ELR (cell line): ENCODE data around the gene UBR2.
"Not testable (repeated sequence)": the region's sequence is repeated elsewhere in the genome, so short reads cannot be mapped to it uniquely, and the experiment has no call there.

Experiments used
- DNase-seq: peaks from one replicate; pipeline ENCODE4 v3.0.0-alpha.2; 2015; ENCODE audit warnings: low read depth

The UBR2 gene

DNA sequence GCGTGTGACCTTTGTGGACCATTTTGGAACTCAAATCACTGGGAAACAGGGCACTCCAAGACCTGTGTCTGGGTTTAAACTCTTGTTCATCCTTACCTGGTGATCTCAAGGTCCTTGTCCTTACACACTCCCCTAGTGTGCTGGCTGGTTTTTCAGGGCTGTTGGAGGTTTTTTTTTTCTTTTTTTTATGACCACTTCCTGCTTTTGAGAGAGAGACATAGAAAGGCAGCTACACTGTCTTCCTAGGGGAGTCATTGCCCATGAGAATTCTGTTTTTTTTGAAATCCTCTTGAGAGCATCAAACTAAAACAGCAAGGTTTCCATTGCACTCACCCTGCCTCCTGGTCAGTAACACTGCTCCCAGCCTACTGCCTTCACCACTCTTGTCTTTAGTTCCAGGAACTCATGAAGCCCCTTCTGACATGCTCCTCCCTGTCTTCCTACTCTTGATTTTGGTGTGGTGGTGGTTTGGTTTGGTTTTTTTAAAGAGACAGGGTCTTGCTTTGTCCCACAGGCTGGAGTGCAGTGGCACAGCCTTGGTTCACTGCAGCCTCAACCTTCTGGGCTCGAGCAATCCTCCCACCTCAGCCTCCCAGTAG is 130.0 kb downstream of the UBR2 start:
- DNase-seq, result no peak

DNA sequence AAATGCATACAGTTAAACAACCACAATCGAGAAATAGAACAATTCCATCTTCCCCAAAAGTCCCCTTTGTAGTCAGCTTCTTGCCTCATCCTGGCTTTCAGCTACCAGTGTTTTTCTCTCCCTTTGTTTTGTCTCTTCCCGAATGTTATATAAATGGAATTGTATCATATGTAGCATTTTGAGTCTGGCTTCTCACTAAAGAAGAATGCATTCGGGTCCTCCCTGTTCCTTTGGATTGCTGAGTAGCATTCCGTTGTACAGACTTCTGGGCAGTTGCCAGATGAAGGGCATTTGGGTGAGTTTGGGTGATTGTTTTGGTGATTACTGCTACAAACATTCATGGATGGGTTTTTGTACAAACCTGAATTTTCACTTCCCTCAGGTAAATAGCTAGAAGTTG is 130.8 kb downstream of the UBR2 start:
- DNase-seq, result peak; percentile 51

DNA sequence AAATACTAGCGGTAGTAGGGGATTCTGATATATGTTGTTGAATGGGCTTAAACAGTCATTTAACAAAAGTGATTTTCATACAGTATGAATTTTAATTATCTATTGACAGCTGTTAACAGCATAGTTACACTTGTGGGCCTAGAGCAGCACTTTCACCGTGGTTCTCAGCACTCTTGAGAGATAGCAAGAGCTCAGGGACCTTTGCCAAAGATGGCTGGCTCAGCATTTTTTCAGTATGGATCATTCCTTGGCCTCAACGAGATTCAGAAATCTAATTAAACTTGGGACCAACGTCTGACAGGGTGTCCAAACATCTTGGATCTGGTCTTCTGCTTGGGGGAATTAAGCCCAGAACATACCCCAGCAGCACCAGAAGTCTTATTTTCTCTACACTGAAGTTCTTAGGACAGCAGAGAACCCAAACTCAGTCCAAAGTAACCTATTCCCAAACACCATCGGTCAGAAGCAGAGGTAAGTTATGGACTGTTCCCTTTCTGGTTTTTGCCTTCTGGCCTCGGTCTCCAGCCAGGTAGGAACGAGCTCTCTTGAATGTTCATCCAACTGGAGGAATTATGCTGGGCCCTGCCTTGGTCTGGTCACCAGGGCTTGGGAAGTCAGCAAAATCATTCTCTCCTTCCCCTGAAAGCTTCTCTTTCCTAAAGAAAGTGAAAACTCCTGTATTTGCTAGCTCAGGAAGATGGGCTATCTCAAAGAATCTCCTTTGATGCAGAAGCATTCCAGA is 132.9 kb downstream of the UBR2 start:
- DNase-seq, result no peak

DNA sequence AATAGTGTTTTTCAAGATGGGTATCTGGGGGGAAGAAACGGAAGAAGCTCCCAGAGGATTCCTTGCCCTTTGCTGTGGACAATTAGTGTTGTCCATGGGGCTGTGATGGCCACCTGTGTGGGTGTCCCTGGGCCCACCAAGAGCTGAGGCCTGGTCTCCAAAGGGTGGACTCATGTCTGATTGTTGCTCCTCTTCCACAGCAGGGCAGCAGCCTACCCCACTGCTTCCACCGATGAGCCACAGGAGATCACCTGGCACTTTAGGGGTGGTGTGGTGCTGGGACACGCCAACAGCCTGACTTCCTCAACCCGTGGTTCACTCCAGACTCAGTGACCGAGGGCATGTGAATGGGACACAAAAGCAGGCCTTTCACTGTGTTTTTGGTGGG is 133.4 kb downstream of the UBR2 start:
- no peak for DNase-seq

DNA sequence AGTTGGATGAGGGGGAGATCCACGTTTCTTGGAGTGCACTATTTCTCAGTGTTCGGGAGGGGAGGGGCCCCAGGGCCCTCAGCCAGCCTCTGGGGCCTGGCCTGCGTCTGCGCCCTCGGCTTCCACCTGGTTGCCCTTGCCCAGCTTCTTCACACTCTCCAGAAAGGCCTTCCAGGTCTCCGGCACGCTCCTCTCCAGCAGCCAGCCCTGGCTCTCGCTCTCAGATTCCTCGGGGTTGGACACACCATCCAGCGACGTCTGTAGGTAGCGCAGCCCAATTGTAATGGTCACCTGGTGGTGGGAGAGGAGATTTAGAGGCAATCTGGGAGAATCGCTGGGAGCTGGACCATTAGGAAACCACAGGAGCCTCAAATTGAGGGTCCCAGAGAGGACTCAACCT is 134.4 kb downstream of the UBR2 start:
- DNase-seq, result no peak

DNA sequence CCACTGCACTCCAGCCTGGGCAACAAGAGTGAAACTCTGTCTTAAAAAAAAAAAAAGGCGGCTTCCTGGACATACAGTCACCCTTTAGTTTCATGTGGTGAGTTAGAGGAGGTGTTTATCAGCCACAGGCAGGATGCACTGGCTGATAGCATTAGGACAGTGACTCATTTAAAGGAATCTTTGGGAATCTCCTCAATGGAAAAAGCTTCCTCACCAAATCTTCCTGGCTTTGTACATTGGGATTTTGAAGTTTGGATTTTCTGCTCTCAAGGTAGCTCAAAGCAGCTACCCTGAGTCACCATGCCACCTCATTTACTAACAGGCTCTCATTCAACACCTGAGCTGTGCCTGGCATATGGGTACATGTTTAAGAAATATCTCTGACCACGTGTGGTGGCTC is 138.4 kb downstream of the UBR2 start:
- DNase-seq, result peak; percentile 92

DNA sequence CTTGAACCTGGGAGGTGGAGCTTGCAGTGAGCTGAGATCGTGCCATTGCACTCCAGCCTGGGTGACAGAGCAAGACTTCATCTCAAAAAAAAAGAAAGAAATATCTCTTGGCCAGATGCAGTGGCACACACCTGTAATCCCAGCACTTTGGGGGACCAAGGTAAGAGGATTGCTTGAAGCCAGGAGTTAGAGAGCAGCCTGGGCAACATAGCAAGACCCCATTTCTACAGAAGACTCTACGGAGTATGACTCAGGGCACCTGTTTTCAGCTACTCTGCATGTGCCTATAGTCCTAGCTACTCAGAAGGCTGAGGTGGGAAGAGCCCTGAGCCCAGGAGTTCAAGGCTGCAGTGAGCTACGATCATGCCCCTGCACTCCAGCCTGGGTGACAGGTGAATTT is 139.0 kb downstream of the UBR2 start:
- not testable (repeated sequence) for DNase-seq

DNA sequence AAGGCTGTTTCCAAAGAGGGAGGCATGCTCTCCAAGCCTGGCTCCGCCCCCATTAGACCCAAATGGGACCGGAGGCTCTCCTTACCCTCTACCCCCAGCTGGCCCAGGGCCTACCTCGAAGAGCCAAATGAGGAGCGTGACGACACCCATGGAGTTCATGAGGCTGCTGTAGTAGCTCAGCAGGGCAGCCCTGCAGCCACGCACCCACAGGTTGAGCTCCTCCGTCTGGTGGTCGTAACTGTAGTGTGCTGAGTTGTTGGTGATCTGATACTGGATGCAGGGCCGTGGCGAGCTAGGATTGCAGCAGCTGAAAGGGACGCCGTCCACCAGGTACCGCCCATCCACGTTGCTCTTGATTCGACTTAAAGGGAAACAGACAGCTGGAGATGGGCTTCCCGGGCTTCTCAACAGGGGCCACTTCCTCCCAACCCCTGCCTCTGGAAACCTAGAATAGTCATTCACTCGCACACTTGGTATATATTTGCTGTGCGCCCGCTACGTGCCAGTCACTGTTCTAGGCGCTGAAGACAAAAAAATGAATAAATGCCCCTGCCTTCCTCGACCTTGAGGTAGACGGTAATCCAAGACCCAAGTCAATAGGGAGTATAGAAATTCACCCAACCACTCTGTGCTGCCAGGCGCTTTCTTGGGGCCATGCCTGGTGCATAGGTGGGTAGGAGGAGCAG is 140.6 kb downstream of the UBR2 start:
- DNase-seq, result no peak

DNA sequence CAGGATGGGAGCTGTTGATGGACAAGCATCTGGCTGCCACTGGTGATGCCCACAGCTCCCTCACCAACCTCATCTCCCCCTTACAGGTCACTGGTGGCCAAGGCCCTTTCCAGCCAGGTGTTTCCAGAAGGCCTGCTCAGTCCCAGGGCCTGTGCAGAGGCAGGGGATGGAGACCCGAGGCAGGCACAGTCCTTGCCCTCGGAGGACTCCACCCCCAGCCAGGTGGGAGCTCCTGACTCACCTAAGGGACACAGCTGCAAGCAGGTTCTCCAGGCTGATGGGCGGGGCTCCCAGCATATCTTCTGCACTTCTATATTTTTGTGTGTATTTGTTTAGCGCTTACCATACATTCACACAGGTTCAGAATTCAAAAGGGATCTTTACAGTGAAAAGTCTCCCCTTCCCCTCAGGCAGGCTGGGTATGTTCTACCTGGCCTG is 141.1 kb downstream of the UBR2 start:
- DNase-seq, result no peak

DNA sequence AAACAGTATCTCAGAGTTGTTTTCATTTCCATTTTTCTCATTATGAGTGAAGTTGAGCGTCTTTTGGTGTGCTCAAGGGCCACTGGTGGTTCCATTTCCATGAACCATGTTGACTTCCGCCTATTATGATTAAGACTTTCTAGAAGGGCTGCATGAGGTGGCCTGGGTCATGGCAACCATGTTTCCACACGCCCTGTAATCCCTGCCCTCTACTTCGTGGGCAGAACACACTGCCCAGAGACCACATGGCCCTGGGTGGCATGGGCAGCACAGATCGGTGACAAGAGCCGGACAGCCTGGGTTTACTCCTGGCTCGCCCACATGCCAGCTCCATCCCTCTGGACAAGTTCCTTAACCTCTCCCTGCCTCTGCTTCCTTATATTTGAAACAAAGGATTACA is 143.8 kb downstream of the UBR2 start:
- DNase-seq, result no peak

DNA sequence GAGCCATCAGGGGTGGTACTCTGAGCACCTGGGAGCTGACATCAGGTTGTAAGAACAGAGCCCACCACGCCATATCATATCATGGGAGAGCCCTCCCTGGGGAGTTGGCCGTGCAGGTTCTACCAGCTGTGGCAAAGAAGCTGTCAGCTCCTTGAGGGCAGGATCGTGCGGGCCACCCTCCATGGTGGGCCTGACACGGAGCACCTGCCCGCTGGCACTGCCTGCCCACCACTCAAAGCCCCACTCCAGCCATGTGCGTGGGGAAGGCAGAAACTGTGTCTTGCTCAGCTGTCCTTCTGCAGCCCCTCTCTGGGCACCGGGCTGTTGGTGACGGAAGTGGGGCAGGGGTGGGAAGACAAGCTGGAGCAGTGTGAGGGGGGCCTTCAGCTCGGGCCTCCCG is 144.3 kb downstream of the UBR2 start:
- no peak for DNase-seq

DNA sequence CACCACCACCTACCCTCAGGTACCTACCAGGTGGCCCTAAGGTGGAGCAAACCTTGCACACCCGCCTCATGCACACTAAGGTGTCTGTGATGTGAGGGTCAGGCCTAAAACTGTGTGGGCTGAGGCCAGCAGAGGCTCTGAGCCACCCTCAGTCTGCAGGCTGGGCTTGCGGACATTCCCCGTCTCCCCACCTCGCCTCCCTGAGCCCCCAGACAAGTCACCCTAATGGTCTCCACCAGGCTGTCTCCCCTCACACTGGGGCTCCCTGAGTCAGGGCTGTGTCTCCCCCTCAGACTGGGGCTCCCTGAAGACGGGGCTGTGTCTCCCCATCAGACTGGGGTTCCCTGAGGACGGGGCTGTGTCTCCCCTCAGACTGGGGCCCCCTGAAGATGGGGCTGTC is 146.0 kb downstream of the UBR2 start:
- DNase-seq, result no peak

DNA sequence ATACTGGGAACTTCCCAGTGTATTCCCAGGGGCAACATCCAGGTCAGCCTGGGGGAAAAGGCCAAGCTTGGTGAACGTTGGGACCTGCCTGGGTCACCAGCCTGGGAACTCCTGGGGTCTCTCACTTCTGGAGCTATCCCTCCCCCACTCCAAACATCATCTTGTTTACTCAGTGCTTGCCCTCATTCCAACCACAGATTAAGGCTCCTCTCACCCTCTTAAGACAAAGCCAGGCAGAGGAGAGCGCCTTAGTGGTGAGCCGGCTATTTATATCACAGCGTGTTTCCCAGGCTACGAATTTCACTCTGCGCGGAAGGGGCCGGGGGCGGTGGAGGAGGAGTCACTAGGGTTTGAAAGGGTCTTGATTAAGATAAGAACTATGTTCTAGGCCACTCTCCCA is 146.5 kb downstream of the UBR2 start:
- DNase-seq, result no peak

DNA sequence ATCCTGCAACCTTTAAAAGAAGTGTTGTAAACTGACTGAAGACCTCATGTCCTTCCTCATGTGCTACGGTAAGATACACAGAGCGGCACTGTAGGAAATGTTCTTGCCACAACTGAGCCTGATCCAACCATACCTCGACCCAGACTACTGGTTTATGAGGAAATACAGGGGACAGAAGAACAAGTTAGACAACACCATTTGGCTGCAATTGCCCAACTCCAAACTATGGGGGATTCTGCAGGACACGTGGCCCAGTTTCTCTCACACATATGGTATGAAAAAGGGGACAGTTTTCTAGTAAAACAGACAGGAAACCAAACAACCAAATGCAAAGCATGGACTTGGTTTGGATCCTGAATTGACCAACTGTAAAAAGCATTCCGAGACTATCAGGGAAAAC is 148.1 kb downstream of the UBR2 start:
- DNase-seq, result no peak

DNA sequence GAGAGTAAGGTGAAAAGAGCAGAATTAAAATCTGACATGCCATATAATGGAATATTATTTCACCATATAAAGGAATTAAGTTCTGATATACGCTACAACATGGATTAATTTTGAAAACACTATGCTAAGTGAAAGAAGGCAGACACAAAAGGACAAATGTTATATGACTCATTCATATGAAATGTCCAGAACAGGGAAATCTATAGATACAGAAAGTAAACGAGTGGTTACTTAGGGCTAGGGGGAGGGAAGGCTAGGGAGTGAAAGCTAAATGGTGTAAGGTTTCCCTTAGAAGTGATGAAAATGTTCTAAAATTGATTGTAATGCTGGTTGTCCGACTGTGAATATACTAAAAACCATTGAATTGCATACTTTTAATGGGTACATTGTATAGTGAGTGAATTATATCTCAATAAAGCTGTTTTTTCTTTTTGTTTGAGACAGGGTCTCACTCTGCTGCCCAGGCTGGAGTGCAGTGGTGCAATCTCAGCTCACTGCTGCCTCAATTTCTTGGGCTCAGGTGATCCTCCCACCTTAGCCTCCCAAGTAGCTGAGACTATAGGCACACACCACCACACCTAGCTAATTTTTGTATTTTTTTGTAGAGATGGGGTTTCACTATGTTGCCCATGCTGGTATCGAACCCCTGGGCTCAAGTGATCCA is 150.4 kb downstream of the UBR2 start:
- peak; percentile 78 for DNase-seq

DNA sequence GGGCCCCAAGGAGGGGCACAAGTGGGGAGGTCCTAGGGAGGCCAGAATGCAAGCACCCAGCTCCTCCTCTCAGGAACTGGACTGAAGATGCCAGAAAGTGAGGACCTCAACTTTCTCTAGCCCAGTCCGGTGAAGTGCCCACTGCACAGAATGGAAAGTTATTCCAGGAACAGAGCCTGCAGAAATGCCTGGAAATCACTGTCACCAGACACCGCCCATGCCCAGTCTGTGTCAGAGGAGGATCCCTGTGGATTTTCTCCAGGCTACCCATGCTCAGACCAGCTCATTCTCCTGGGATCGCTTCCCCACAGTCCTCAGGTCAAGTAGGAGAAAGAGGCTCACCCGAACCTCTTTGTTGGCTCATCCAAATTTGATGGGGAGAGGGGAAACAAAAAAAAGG is 152.0 kb downstream of the UBR2 start:
- DNase-seq, result no peak

DNA sequence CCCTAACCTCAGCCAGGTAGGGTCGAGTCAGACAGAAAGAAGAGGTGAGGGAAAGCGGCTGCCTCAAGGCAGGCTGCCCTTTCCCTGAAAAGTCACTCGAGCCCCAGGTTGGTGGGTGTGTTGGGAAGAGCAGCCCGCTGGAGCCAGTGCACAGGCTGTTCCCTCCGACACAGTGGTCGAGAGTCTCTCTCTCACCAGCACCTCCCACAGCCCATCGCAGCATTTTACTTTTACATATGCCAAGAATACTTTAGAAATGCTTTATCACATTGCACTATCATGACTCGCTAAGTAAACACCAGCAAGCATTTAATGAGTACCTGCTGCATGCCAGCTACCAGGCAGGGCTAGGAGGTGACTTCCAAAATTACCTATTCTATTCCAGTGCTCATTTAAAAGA is 156.9 kb downstream of the UBR2 start:
- peak; percentile 38 for DNase-seq

DNA sequence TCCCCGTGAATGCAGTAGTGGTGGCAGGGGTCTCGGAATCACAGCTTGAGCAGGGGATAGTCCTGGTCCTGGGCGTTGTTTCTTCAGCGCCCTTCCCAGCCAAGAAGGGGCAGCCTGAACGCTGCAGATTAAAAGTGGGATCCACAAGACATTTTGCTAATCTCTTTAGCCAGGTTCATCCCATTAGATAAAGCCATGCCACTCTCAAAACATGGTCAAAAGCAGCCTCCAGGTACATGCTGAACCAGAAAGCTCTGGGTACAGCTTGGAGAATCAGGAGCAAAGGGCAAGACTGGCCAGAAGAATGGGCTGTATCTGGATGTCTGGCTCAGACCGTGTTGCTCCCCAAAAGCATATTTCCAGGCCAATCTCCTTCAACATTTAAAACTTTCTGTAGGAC is 158.7 kb downstream of the UBR2 start, which contains the start of gene PRPH2:
Gene PRPH2 (minus strand): TSS at position 101 of the 400 bp plus-strand sequence. CDS start 263 bp downstream, outside the sequence.
- DNase-seq, result no peak

DNA sequence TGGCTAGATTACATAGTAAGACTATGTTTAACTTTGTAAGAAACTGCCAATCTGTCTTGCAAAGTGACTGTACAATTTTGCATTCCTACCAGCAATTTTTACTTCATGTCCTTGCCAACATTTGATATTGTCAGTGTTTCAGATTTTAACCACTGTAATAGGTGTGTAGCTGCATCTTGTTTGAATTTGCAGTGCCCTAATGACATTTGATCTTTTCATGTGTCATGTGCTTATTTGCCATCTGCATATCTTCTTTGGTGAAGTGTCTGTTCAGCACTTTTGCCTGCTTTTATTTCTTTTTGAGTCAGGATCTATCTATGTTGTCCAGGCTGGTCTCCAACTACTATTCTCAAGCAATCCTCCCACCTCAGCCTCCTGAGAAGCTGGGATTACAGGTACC is 161.0 kb downstream of the UBR2 start:
- DNase-seq, result no peak

DNA sequence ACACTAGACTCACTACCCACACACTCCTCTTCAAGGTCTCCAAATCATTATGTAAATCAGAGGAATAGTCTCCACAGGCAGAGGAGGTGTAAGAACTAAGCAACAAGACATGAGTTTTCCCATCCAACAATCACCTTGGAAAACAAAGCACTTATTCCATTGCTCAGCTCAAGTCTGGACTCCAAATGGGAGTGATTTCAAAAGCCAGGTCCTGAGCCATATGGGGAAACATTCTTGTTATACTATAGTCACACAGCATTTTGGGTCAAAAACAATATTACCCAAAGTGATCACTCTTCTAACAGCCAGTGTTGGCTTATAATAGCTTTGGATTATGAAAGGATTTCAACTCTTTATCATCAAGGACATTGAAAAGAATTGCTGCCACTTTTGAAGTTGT is 162.2 kb downstream of the UBR2 start:
- DNase-seq, result no peak

DNA sequence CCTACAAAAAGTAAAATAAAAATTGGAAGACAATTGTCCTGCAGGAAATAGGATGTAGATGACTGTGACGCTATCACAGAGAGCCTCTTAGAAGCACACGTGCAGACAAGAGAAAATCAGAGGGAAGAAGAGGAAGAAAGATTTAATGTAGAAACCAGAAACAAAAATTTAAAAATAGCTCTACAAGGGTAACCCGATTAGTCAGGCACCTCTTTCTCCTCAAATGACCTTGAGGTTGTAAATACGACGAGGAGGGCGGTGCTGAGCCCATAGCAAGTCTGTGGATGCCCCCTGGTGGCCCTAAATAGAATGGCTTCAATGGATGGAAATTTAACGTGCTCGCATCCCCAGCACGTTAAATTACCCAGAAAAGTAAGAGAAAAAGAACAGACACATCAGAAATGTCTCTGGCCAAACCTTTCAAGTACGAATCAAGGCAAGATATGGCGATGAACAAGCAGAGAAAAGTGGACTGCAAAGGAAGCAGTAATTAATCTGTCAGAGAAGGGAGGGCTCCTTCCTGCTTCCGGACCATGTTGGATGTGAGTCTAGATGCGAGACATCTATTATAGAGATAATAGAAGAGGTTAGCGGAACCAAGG is 162.8 kb downstream of the UBR2 start:
- peak; percentile 88 for DNase-seq

DNA sequence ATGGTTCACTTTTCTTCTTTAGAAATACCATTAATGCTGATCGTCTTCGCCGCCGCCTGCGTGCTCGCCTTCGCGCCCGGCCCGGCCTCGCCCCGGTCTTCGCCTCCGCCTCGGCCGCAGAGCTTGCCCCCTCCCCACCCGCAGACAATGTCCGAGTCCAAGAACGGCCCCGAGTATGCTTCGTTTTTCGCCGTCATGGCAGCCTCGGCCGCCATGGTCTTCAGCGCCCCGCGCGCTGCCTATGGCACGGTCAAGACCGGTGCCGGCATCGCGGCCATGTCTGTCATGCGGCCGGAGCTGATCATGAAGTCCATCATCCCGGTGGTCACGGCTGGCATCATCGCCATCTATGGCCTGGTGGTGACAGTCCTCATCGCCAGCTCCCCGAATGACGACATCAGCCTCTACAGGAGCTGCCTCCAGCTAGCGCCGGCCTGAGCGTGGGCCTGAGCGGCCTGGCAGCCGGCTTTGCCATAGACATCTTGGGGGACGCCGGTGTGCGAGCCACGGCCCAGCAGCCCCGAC is 163.3 kb downstream of the UBR2 start:
- peak; percentile 25 for DNase-seq
